GM12891 (cell line): ENCODE measurements around the gene NPIPA3.
"Not testable (repeated sequence)": the region's sequence is repeated elsewhere in the genome, so short reads cannot be mapped to it uniquely, and the experiment has no call there.

Experiments used
- PAX5 ChIP-seq: IDR thresholded peaks from 2 replicates; pipeline ENCODE4 v1.6.1; 2011; ENCODE audit warnings: low read length, moderate library complexity, mild to moderate bottlenecking; ENCODE audit not compliant: insufficient read depth, severe bottlenecking
- POLR2A ChIP-seq: IDR thresholded peaks from 2 replicates; pipeline ENCODE4 v1.6.1; 2011; ENCODE audit warnings: low read depth, low read length, control low read depth
- POLR2AphosphoS5 ChIP-seq: IDR thresholded peaks from 2 replicates; pipeline ENCODE4 v1.6.1; 2011; ENCODE audit warnings: low read depth, low read length, control low read depth
- SPI1 ChIP-seq: IDR thresholded peaks from 2 replicates; pipeline ENCODE4 v1.6.1; 2011; ENCODE audit warnings: low read depth, low read length, control low read depth

DNA sequence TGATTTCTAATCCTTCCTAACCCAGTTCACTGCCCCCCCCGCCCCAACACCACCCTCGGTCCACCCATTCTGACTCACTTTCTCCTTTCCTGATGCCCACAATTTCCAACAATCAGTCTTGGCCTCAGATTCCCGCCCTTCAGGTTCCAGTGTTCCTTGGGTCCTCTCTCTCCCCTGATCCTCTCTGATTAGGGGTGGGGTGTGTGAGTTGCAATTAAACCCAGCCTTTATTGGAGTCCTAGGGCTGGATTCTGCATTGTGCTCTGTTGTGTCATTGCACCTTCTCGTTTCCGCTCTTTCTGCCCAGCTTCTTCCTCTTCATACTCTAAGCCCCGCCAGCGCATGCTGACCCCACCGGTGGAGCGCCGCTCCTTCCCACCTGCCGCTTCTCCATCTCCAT is 38.6 kb downstream of the NPIPA3 start:
- TF ChIP-seq PAX5, POLR2A, POLR2AphosphoS5, SPI1: not testable (repeated sequence)
